GM21723 (cell line): ENCODE data around the gene SLX4IP.
A peak's percentile ranks its signal among the peaks of the same experiment; 100 is the strongest.

Experiments
- ATAC-seq: cut with Tn5 transposase; IDR thresholded peaks from one replicate; pipeline ENCODE4 v1.9.1; 2021; ENCODE audit warnings: mild to moderate bottlenecking, moderate library complexity; ENCODE audit not compliant: unreplicated experiment

The SLX4IP gene

DNA sequence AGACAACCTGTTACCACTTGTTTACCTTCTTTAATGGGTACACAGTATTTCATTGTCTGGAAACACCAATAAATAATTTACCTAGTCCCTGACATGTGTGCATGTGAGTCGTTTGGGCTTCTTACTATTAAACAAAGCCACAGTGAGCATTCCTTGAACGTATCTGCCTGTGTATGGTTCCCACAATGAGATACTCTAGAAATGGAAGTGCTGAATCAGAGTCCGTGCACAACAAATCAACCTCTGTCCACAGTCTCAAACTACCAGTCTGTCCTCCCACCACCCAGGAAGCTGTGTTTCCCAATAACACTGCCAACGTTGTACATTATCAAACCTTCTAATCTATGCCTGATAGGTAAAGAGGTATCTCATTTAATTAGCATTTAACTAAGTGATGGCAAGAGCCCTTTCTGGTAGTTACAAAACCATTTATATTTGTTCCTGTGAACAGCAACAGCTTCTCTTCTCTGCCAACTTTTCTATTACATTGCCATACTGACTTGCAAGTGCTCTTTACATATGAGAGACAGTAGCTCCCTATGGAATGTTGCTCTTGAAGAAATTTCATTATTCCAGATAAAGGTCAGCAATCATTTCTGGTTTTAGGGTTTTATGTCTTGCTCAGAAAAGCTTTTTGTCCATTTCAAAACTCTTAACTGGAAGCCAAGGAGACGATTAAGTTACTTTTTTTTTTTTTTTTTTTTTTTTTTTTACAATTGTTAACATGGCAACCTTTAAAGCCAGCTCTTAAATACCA lies 223.9 kb downstream of the SLX4IP start:
- ATAC-seq: no peak

DNA sequence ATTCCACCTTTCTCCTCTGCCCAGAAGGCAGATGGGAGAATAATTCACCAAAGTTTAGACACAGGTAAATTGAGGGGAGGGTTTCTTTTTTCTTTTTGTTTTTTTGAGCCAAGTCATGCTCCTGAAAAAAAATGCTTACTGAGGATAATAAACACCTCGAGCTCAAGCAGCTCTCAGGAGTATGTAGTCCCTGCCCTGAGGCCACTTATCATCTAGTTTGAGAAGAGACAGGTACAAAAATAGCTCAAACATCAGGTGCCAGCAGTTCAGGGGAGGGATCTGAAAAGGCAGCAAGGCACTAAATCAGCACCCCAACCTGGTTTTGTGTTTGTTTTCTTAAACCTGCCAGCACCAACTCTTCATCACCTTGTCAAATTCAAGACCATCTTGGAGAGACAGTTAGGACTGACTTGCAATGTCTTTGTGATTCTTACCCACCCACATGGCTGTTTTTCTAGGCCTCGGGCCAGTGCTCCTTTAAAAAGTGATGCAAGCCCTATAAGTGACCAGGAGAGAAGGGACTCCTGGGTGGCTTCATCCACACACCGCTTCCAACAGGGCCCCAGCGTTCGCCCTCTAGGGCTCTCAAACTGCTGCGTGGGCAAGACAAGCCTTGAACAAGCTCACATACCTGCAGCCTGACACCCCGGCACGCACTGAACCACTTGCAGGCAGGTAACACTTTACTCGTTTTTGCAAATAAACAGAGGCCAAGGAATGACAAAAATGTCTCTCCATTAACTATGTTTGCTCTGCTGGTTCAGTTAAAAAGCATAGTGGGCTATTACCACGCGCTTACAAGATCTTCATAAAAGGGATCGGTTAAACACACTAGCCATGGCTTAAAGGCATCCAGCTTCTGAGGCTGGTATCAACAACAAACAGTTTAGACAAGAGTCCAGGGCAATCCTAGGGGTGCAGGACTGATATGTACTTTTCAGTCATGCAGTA lies 224.8 kb downstream of the SLX4IP start:
- no peak for ATAC-seq

GRCh38 chr20:10660661-10661060 lies 225.6 kb downstream of the SLX4IP start:
- ATAC-seq: no peak

GRCh38 chr20:10661261-10661660 lies 226.2 kb downstream of the SLX4IP start:
- no peak for ATAC-seq

- no peak for ATAC-seq
Measured at GRCh38 chr20:10662151-10662550, 227.0 kb downstream of the SLX4IP start.

- ATAC-seq: no peak
Measured at GRCh38 chr20:10662661-10663458, 227.8 kb downstream of the SLX4IP start.

DNA sequence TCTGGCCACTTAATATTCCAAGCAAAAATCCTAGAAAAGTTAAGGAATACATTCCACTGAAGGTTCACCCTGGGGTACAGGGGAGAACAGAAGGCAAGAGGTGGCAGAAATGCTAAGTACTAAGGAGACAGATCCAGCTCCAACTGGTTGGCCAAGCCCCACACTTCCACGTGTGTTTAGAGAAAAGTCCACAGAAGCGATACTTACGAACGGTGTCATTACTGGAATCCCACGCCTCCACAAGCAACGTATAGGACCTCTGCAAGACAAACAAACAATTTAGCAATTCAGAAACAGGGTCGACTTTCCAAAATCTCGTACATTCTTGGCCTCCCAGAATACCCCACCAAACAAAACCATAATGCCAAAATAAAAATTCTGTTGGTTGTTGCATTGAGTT lies 228.7 kb downstream of the SLX4IP start:
- ATAC-seq: no peak

GRCh38 chr20:10665027-10665561 lies 230.0 kb downstream of the SLX4IP start:
- no peak for ATAC-seq

- no peak for ATAC-seq
Measured at GRCh38 chr20:10665791-10666190, 230.7 kb downstream of the SLX4IP start.

DNA sequence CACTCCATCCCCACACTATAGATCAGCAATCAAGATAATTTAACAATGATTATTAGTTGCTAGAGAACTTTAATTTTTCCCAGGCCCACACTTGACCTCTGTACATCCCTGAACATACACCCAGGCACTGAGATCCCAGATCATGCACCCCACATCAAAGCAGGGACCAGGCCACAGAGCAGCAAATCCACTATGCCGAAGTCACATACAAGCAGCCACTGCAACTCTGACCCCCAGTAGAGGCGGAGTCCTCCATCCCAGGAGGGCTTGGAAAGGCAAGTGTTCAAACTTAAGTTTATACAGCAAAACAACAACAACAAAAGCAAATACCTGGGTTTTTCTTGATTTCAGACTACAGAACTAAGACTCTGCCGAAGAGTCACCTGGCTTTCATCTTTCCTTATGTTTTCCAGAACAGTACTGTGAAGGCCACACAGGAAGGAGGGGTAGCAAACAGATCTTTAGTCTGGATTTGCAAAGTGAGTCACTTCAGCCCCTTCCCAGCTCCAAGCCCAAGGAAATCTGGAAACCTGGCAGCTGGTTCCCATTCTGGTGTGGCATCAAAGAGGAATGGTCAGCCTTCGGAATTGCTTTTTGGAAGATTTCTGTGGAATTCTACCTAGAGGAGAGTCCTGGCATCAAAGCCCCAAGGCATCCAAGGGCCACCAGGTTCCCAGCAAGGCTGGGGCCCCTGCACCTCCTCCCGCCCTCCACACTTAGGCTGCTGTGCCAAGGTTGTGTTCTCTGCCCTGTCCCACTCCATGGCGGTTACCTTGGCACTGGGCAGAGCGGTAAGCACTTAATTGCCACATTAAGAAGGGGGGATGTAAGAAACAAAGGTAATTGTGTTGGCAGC lies 231.3 kb downstream of the SLX4IP start:
- ATAC-seq: no peak

GRCh38 chr20:10667077-10667401 lies 231.9 kb downstream of the SLX4IP start:
- ATAC-seq: no peak

DNA sequence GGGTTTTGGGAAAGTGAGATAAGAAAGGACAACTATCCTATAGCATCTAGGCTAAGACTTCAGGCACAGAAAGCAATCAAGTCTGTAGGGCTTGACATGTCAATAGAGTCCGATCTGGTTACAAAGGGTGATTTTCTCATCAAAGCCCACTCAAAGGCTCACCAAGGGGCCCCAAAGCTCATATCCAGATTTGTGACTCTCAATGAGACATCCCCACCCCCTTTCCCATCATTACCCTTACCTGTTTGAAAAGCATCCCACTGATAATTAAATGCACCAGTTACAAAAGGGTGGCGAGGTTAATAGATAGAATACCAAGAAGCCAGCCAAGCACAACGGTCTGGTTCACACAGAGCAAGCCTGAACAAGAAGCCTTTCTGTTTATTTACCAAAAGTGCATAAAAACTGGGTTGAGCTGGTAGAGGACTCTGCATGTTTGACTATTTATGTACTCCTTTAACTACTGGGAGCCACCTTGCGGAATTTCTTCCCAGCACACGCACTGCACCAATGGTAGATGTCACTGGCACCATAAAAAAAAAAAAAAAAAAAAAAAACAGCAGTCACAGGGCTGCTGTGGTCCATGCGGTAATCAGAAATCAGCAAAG lies 232.6 kb downstream of the SLX4IP start:
- no peak for ATAC-seq

- ATAC-seq: no peak
Measured at GRCh38 chr20:10668677-10669368, 233.7 kb downstream of the SLX4IP start.

GRCh38 chr20:10669843-10670446 lies 234.8 kb downstream of the SLX4IP start:
- ATAC-seq: no peak

DNA sequence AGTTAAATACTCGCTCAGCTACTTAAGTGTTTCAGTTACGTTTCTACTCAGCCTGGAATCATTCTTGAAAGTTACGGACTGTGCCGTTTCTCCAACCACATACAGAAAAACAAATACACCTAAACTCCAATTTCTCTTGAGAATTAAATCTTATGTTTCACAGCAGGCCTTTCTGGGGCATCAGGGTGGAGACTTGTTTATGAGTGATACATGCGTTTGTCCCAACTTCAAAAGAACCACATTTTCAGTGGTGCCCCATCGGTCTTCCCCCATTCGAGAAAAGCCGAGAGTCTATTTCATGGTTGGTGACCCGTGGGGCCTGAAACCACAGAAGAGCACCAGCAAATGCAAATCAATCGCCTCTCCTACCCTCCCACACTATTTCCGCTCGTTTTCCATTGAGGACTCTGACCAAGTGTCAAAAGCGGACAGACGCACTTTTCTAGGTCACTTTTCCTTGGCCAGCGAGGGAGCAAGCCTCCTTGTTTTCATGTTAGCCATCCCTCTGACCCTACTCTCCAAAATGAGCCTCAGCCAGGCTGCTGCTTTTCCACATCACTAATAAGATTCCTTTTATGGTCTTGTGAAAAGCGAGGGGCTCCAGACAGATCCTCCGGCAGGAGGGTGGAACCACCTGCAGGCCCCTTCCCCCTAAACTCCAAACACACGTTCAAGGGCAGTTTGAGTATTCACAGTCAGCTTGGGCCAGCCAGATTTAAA lies 235.6 kb downstream of the SLX4IP start:
- ATAC-seq: peak; percentile 27

DNA sequence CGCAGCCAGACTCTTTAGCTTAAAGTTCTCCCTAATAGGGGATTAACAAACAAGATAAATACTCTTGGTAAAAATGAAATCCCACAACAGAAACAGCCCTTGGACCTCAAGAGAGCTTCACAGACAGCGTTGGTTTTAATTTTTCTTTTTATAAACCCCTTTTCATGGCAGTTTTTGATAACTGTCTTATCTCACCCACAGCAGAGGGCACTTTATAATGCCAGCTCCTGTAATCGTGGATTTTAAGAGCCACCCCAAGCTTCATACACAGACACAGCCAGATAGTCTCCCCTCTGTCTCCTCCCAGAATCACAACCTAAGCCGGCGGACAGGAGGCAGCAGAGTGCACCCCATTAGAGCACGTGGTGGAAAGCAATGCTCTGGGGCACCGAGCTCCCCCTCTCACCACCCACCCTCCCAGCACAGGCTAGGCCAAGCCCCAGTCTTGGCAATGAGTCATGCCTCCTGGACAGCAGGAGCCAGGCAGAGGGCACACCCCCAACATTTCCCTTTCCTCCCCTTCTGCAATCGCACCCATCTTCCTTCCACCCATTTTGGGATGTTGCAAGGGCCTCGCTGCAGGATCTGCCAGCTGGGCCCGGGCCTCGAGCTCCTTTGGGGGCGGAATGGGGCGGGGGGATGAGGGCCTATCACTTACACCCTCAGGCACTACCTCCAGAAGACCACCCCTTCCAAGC lies 236.3 kb downstream of the SLX4IP start:
- ATAC-seq: peak; percentile 33

- no peak for ATAC-seq
Measured at GRCh38 chr20:10671919-10672623, 237.0 kb downstream of the SLX4IP start.
